Ishikawa (cell line): ENCODE results near the gene ALX3.

Experiments
- CEBPB ChIP-seq: IDR thresholded peaks from 2 replicates; pipeline ENCODE4 v1.6.1; 2012
- EGR1 ChIP-seq: IDR thresholded peaks from 2 replicates; pipeline ENCODE4 v1.6.1; 2012
- EP300 ChIP-seq: IDR thresholded peaks from 2 replicates; pipeline ENCODE4 v1.6.1; 2012; ENCODE audit warnings: borderline replicate concordance
- MAX ChIP-seq: IDR thresholded peaks from 2 replicates; pipeline ENCODE4 v1.6.1; 2012
- NFIC ChIP-seq: IDR thresholded peaks from 2 replicates; pipeline ENCODE4 v1.6.1; 2012
- RAD21 ChIP-seq: IDR thresholded peaks from 2 replicates; pipeline ENCODE4 v1.6.1; 2012; ENCODE audit warnings: low read depth
- REST ChIP-seq: IDR thresholded peaks from 2 replicates; pipeline ENCODE4 v1.6.1; 2012; ENCODE audit warnings: low read depth, mild to moderate bottlenecking
- TAF1 ChIP-seq: IDR thresholded peaks from 2 replicates; pipeline ENCODE4 v1.6.1; 2012; ENCODE audit warnings: low read depth, mild to moderate bottlenecking
- TEAD4 ChIP-seq: IDR thresholded peaks from 2 replicates; pipeline ENCODE4 v1.6.1; 2012
- YY1 ChIP-seq: IDR thresholded peaks from 2 replicates; pipeline ENCODE4 v1.6.1; 2012; ENCODE audit warnings: low read depth

- TF ChIP-seq TAF1 (no peak), REST (no peak), EP300 (no peak), CEBPB (no peak), MAX (no peak), RAD21 (no peak), NFIC (no peak), YY1 (no peak), TEAD4 (no peak), EGR1 (no peak)
These were observed 40.6 kb upstream of the ALX3 start for GRCh38 chr1:110111081-110111480.
